Heart right ventricle (tissue), 16 donors: ENCODE measurements around the gene DNAJC5G. TPM values are rescaled to one million over a fixed set of nuclear protein-coding genes. Genes with fewer than 3 reads are reported as not detected.

Experiments
- ATAC-seq, 8 donors: fragments of 200-7000 bp; cut with Tn5 transposase; one replicate each; pipeline ENCODE4 v1.9.1; 2020; ENCODE audit warnings: mild to moderate bottlenecking in 8 of 8, moderate library complexity in 8 of 8, moderate number of reproducible peaks in 1 of 8
- DNase-seq, 2 donors: peaks; one replicate each; pipeline ENCODE4 v3.0.0-alpha.2; 2020
- H3K27ac ChIP-seq, 10 donors: fragments of 200-600 bp; sonication (generic) in 2 of 10; one replicate each; pipeline versions ENCODE4 v1.5.0 to v1.8.0; 2020 to 2022; ENCODE audit warnings: mild to moderate bottlenecking in 3 of 10
- H3K27me3 ChIP-seq, 7 donors: fragments of 200-600 bp; one replicate each; pipeline ENCODE4 v1.8.0; 2021 to 2022; ENCODE audit warnings: mild to moderate bottlenecking in 2 of 7
- H3K36me3 ChIP-seq, 9 donors: fragments of 200-600 bp; sonication (generic) in 1 of 9; one replicate each; pipeline versions ENCODE4 v1.5.0 to v1.8.0; 2020 to 2022; ENCODE audit warnings: mild to moderate bottlenecking in 2 of 9
- H3K4me1 ChIP-seq, 9 donors: fragments of 200-600 bp; sonication (generic) in 1 of 9; one replicate each; pipeline versions ENCODE4 v1.5.0 to v1.8.0; 2020 to 2022; ENCODE audit warnings: mild to moderate bottlenecking in 4 of 9
- H3K4me3 ChIP-seq, 10 donors: fragments of 200-600 bp; sonication (generic) in 2 of 10; one replicate each; pipeline versions ENCODE4 v1.5.0 to v1.8.0; 2020 to 2022; ENCODE audit warnings: mild to moderate bottlenecking in 7 of 10, moderate library complexity in 2 of 10
- H3K9me3 ChIP-seq, 11 donors: fragments of 200-600 bp in 10 of 11; sonication (generic) in 2 of 11; one replicate each; pipeline versions ENCODE4 v1.5.0 to v1.8.0; 2013 to 2022; ENCODE audit warnings: mild to moderate bottlenecking in 2 of 11, control low read depth in 1 of 11, moderate library complexity in 1 of 11
- WGBS, 2 donors: extraction: QIAGEN DNeasy Blood & Tissue Kit; methylation state at CpG; one replicate each; pipeline ENCODE4 v1.1.7; 2013; ENCODE audit warnings: inconsistent platforms in 1 of 2; 5-methylcytosine and 5-hydroxymethylcytosine counted together
- intact Hi-C, 10 donors: fragments of 100-400 bp; cut with DNase I; formaldehyde crosslinking; loops; one replicate each; pipeline versions ENCODE4 v1.11.1 to v1.14.2; 2022
- polyA plus RNA-seq, 2 donors: library from polyadenylated mRNA; stranded (reverse); fragments of 200-250 nt; gene quantifications; one replicate each; pipeline ENCODE4 v1.2.3, GENCODE V29; 2013
- total RNA-seq, 10 donors: library from RNA; stranded (reverse); fragmentation: NEBNext Ultra II Directional in 3 of 10; extraction: Animal tissue kit (Norgen Biotek cat#: 25700) in 3 of 10; gene quantifications; one replicate each; pipeline versions ENCODE4 v1.2.1 to v1.2.4, GENCODE V29; 2021 to 2023
- TF ChIP-seq, protein P1 (sequence below), 9 donors: fragments of 200-600 bp; sonication (generic) in 2 of 9; IDR thresholded peaks; one replicate each; pipeline versions ENCODE4 v1.5.0 to v1.8.0; 2021 to 2022; ENCODE audit warnings: antibody characterized with exemption in 9 of 9, mild to moderate bottlenecking in 5 of 9, moderate library complexity in 1 of 9
- donor health status: Arrhythmogenic right ventricular cardiomyopathy.
- donor health status: ischemic (EF 13 %, LVEDD 7.1; RV severe dilation, severe dysfunction).
- donor health status: healthy with polysubstance abuse.
- donor health status: DM: no; HTN: yes; CAD: no.
- donor health status: DM: no; HTN: no; CAD: no.
- donor health status: ischemic (EF 25% LVEDD 6.9; RV normal size, moderate dysfunction).
- donor health status: ischemic (EF 25% LVEDD 5.7; RV mildly dilated, moderate dysfunction).
- donor health status: healthy.
- donor health status: DM: yes; HTN: yes; CAD: no.
- donor health status: Ischemic cardiomyopathy.
- donor health status: ischemic (EF 35%, LVEDD 5.7; RV mildly dilated, moderate dysfunction).
- donor health status: nonischemic (EF 11% LVEDD 7.7; RV severe dilation, severe dysfunction).
- donor health status: DM: yes; HTN: yes; CAD: no.
- donor health status: PGD.
- donor health status: ischemic (EF 29% LVEDD 5.4; RV normal size, mild dysfunction).
- donor health status: nonischemic (EF 23%, LVEDD 6.1; RV moderate dilation, normal function).

Gene DNAJC5G
- total and polyA plus RNA-seq, 12 donors: 0.19 to 6.0 (median 1.6) TPM

DNA sequence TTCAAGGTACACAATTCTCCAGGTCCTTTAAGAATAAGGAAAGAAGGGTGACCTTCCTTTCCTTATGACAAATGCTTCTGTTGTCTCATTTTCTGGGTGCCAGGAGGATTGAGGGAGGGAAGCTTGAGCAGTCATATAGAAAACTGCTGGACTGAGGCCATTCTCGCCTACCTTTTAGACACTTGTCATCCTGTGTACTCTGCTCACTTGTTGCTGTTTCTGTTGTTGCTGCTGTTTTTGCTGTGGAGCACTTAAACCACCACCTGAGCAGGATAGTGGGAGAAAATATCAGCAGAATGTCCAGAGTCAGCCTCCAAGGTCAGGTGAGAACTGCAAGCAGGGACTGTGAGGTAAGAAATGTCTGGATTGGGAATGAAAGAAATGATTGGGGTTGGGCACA lies 2.8 kb downstream of the DNAJC5G start:
- Histone ChIP-seq H3K4me3 (no peak overlapping the region), H3K27me3 (peaks cover 0 to 16% (median 3%) of the 10 kb centered on the region in 7 donors), H3K36me3 (no peaks in the 10 kb centered on the region), H3K4me1 (peaks cover 0 to 42% (median 23%) of the 10 kb centered on the region in 9 donors), H3K9me3 (no peaks in the 10 kb centered on the region), H3K27ac (no peak overlapping the region)
- ATAC-seq (no peak), DNase-seq (no peak)
- 62 to 85% methylated on average over 1 of the region's 1 CpG for WGBS, 2 donors
- TF ChIP-seq, protein P1, sequence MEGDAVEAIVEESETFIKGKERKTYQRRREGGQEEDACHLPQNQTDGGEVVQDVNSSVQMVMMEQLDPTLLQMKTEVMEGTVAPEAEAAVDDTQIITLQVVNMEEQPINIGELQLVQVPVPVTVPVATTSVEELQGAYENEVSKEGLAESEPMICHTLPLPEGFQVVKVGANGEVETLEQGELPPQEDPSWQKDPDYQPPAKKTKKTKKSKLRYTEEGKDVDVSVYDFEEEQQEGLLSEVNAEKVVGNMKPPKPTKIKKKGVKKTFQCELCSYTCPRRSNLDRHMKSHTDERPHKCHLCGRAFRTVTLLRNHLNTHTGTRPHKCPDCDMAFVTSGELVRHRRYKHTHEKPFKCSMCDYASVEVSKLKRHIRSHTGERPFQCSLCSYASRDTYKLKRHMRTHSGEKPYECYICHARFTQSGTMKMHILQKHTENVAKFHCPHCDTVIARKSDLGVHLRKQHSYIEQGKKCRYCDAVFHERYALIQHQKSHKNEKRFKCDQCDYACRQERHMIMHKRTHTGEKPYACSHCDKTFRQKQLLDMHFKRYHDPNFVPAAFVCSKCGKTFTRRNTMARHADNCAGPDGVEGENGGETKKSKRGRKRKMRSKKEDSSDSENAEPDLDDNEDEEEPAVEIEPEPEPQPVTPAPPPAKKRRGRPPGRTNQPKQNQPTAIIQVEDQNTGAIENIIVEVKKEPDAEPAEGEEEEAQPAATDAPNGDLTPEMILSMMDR (IDR thresholded peaks at IDR 0.05): no peak
- intact Hi-C loops: loop anchor here in 2 of 10 donors (2.0 kb wide), 1 partner anchor 179 kb away; no protein-coding TSS in a partner anchor

DNA sequence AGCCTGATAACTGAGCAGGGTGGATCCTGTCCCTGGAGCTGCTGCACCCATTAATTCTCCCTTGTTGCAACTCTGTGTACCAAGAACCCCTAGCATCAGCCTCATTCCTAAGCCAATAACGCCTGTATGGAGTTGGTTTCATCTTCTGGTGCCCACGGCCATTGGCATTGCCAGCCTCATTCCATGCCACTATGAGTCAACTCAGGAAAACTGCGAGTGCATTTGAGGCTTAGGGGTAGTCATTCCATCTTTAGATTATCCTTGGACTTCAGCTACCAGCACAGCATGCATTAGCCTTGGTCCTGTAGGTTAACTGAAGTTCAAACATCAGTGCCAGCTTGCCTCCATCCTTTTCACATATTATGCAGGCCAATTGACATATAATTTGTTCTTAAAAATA lies 5.6 kb downstream of the DNAJC5G start:
- WGBS, 2 donors: 72 to 83% methylated on average over 3 of the region's 3 CpGs
- Histone ChIP-seq H3K36me3 (no peaks in the 10 kb centered on the region), H3K9me3 (no peaks in the 10 kb centered on the region), H3K27me3 (peaks cover 0 to 16% (median 4%) of the 10 kb centered on the region in 7 donors), H3K27ac (peak overlapping the region; percentile 85 to 97 (median 92)), H3K4me1 (peaks cover 0 to 26% (median 15%) of the 10 kb centered on the region in 9 donors), H3K4me3 (no peak overlapping the region)
- ATAC-seq (no peak), DNase-seq (no peak)
- TF ChIP-seq, protein P1 (IDR thresholded peaks at IDR 0.05): no peak
- intact Hi-C loops: loop anchor here in 8 of 10 donors (1.0 to 10.0 kb wide), 10 partner anchors 22 to 319 kb away; no protein-coding TSS in a partner anchor

DNA sequence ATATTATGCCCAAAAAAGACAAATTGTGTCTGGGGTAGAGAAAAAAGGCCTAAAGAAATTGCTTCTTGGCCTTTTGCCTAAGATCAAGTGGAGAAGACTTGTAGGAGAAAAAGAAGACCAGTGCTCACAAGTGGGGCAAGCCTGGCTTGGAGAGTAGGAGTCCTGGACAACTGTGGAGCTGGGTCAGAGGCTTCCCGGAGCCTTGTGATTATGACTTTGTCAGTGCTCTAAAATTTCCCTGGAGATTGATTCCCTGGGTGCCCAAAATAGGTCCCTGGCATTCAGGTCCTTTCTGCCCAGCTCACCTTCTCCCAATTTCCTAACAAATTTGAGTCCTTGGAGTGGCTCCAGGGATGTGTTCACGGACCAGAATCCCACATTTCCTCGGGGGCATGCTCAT lies 6.2 kb downstream of the DNAJC5G start:
- ATAC-seq (peak in 6 of 8 donors; percentile 10 to 58 (median 22)), DNase-seq (no peak)

DNA sequence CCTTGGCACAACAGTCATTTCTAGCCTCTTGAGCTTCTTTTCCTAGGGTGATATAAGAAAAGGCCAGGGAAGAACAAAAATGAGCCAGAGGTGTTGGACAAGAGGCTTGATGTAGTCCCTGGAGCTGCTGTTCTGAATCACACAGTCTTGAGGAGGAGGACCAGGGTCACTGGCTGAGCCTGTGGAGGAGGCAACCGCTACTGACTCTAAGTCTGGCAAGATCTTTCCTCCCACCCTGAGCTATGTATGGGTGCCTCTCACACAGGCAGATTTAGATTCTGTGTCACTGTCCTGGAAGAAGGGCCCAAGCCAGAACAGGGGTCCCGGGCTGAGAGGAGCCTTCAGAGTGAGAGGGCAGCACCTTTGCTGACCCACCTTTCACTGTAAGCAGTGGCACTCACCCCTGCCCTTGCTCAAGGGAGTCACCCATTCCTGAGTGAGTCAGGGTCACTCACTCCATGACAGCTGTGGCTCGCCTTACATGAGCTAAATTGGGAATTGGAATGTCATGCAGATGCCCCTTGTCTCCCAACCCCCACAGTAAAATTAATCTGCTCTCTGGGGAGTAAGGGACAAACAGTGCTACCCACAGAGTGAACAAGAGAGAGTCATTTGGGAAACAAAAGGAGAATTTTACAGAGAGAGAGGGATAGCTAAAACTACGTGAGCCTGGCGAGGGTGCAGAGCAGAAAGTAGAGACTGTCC lies 6.8 kb downstream of the DNAJC5G start, which contains the start of gene TRIM54:
Gene TRIM54 (plus strand): TSS at position 575 of the 705 bp plus-strand sequence. CDS start 303 bp downstream, outside the sequence.
- ATAC-seq (peak; percentile 75 to 91 (median 88)), DNase-seq (peak in 1 of 2 donors; percentile 63)
- Histone ChIP-seq H3K36me3 (no peaks in the 10 kb centered on the region), H3K9me3 (no peaks in the 10 kb centered on the region), H3K4me3 (peak within 1 kb of the TSS; percentile 30 to 69 (median 56)), H3K27me3 (peaks cover 0 to 15% (median 4%) of the 10 kb centered on the region in 7 donors), H3K4me1 (peaks cover 0 to 32% (median 18%) of the 10 kb centered on the region in 9 donors), H3K27ac (peak within 1 kb of the TSS; percentile 85 to 97 (median 92))
- TF ChIP-seq, protein P1 (IDR thresholded peaks at IDR 0.05): no peak
- 27 to 36% methylated on average over 5 of the region's 5 CpGs for WGBS, 2 donors
- intact Hi-C loops: loop anchor here in 8 of 10 donors (1.0 to 10.0 kb wide), 9 partner anchors 21 to 320 kb away; no protein-coding TSS in a partner anchor

More for the DNA sequence above, 6.2 kb downstream of the DNAJC5G start:
- Histone ChIP-seq H3K4me1 (peaks cover 0 to 26% (median 15%) of the 10 kb centered on the region in 9 donors), H3K4me3 (peak overlapping the region in 1 of 10 donors; percentile 62), H3K9me3 (no peaks in the 10 kb centered on the region), H3K27me3 (peaks cover 0 to 16% (median 4%) of the 10 kb centered on the region in 7 donors), H3K27ac (peak overlapping the region; percentile 85 to 97 (median 92)), H3K36me3 (no peaks in the 10 kb centered on the region)
- intact Hi-C loops: loop anchor here in 8 of 10 donors (1.0 to 10.0 kb wide), 9 partner anchors 21 to 319 kb away; no protein-coding TSS in a partner anchor
- WGBS, 2 donors: 51 to 54% methylated on average over 3 of the region's 3 CpGs
- TF ChIP-seq, protein P1 (IDR thresholded peaks at IDR 0.05): no peak
